HL-60 (cell line): ENCODE results near the gene CDC25C.
A peak's percentile ranks its signal among the peaks of the same experiment; 100 is the strongest.

Experiments used
- CTCF ChIP-seq: IDR thresholded peaks from one replicate; pipeline ENCODE4 v1.5.1; 2011; ENCODE audit warnings: low read length, control low read depth, inconsistent platforms; ENCODE audit not compliant: insufficient read depth
- POLR2AphosphoS5 ChIP-seq: IDR thresholded peaks from 2 replicates; pipeline ENCODE4 v1.6.1; 2012; ENCODE audit warnings: low read depth
- SPI1 ChIP-seq: IDR thresholded peaks from 2 replicates; pipeline ENCODE4 v1.6.1; 2012; ENCODE audit warnings: low read depth, mild to moderate bottlenecking, borderline replicate concordance
- TF ChIP-seq, protein P1 (sequence below): IDR thresholded peaks from 2 replicates; pipeline ENCODE4 v1.6.1; 2012; ENCODE audit warnings: low read depth; ENCODE audit not compliant: insufficient replicate concordance

- TF ChIP-seq CTCF (no peak), POLR2AphosphoS5 (no peak), SPI1 (peak; percentile 50; the same call in 1 of the 2 replicates)
- TF ChIP-seq, protein P1, sequence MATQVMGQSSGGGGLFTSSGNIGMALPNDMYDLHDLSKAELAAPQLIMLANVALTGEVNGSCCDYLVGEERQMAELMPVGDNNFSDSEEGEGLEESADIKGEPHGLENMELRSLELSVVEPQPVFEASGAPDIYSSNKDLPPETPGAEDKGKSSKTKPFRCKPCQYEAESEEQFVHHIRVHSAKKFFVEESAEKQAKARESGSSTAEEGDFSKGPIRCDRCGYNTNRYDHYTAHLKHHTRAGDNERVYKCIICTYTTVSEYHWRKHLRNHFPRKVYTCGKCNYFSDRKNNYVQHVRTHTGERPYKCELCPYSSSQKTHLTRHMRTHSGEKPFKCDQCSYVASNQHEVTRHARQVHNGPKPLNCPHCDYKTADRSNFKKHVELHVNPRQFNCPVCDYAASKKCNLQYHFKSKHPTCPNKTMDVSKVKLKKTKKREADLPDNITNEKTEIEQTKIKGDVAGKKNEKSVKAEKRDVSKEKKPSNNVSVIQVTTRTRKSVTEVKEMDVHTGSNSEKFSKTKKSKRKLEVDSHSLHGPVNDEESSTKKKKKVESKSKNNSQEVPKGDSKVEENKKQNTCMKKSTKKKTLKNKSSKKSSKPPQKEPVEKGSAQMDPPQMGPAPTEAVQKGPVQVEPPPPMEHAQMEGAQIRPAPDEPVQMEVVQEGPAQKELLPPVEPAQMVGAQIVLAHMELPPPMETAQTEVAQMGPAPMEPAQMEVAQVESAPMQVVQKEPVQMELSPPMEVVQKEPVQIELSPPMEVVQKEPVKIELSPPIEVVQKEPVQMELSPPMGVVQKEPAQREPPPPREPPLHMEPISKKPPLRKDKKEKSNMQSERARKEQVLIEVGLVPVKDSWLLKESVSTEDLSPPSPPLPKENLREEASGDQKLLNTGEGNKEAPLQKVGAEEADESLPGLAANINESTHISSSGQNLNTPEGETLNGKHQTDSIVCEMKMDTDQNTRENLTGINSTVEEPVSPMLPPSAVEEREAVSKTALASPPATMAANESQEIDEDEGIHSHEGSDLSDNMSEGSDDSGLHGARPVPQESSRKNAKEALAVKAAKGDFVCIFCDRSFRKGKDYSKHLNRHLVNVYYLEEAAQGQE, result no peak
Measured at GRCh38 chr5:138287246-138287645, 44.4 kb downstream of the CDC25C start.
